ENCODE measurements around the gene MRPL19. TPM values are rescaled to one million over a fixed set of nuclear protein-coding genes. Genes with fewer than 3 reads are reported as not detected.

The MRPL19 gene
- 10 to 100 TPM; 29.6 to 41.3 TPM for total RNA-seq

GRCh38 chr2:75646583-75647425 lies at the start of gene MRPL19:
Gene MRPL19, plus strand, starts transcription at chr2:75646783. Its CDS starts 25 bp downstream, at chr2:75646808.

DNA sequence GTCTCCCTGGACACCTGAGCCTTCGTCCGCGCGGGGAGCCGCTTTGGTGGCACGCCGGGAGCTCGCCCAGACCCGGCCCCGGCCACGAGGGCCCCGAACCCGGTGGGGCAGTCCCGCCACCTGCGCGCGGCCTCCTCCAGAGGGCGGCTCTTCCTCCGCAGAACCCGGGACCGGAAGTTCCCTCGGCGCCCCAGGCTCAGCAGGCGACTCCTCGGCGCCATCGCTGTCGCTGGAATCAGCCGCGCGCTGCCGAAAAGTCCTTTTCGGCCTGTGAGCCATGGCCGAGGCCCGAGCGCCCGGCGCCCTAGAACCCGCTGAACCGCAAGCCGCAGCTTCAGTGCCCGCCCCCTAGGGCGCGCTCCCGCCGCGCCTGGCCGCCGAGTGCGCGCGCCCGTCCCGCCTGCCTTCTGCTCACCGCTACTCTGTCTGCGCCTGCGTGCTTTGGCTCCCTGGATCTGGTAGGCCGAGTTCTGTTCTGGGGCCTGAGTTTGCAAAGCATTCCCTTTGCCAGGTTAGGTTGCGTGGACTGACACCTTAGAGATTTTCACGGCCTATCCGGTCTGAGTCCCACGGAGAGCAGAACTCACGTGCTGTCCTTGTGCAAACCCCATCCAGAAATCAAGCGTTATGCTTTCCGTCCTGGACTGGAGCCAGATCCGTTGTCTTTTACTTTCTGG lies 64.1 kb downstream of the MRPL19 start, which contains the start of gene GCFC2:
Gene GCFC2, minus strand, starts transcription at position 339 of the 677 bp plus-strand sequence. Its CDS starts 60 bp downstream, at position 279.

Small RNAs within 50 kb of the gene (small RNA-seq; reads per million reads assigned to genes)
- 0 to 0.09 reads per million in 2 donors for gene RF00012

Other genes starting within 250 kb of the MRPL19 start
- gene EVA1A, start 85.8 kb upstream of the MRPL19 start, total RNA-seq, result 10 to 100 TPM; 57.9 to 64.7 TPM
- gene GCFC2, start 64.1 kb downstream of the MRPL19 start, total RNA-seq, result 10 to 100 TPM; 20.0 to 21.6 TPM

All from melanocyte of skin (primary cell).